Activated T-cell treated with anti-CD3 and anti-CD28 coated beads, Interleukin-2, amount 50 U/mL, for 24 hours (primary cell): ENCODE results near the gene PRR33.

Experiments used
- DNase-seq: peaks from one replicate; pipeline ENCODE4 v3.0.0-alpha.2; 2020
- H3K27ac Mint-ChIP-seq: 2 replicates; pipeline ENCODE4 v1.8.0; 2020; ENCODE audit warnings: mild to moderate bottlenecking, mixed read lengths
- H3K27me3 Mint-ChIP-seq: 2 replicates; pipeline ENCODE4 v1.8.0; 2020; ENCODE audit warnings: mixed read lengths
- H3K36me3 Mint-ChIP-seq: 2 replicates; pipeline ENCODE4 v1.8.0; 2020; ENCODE audit warnings: low read depth, mixed read lengths
- H3K4me1 Mint-ChIP-seq: 2 replicates; pipeline ENCODE4 v1.8.0; 2020; ENCODE audit warnings: low read depth, mixed read lengths
- H3K4me3 Mint-ChIP-seq: 2 replicates; pipeline ENCODE4 v1.8.0; 2020; ENCODE audit warnings: mild to moderate bottlenecking, moderate library complexity, mixed read lengths
- H3K9me3 Mint-ChIP-seq: 2 replicates; pipeline ENCODE4 v1.8.0; 2020; ENCODE audit warnings: mixed read lengths

The PRR33 gene

DNA sequence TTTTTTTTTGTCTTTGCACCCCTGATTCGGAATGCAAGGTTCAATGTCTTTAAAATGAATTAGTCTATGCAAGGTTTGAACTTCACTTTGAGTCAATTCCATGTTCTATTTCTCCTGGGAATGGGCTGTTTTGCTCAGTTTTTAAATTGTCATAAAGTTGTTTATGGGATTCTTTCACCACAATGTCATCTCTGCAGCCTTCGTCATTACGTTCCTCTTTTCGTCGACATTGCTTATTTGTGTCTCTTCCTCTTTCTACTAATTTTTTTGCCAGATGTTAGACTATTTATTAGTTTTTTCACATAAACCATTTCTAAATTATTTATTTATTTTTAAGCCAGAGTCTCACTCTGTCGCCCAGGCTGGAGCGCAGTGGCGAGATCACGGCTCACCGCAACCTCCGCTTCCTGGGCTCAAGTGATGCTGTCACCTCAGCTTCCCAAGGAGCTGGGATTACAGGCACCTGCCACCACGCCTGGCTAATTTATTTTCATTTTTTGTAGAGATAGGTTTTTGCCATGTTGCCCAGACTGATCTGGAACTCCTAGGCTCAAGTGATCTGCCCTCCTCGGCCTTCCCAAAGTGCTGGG lies 20.7 kb upstream of the PRR33 start:
- peaks cover 9% of the 10 kb centered on the region for H3K4me1 Mint-ChIP-seq
- H3K27ac Mint-ChIP-seq = no peak overlapping the region
- H3K4me3 Mint-ChIP-seq = no peak overlapping the region
- H3K9me3 Mint-ChIP-seq = no peaks in the 10 kb centered on the region
- peaks cover 7% of the 10 kb centered on the region for H3K27me3 Mint-ChIP-seq
- no peak for DNase-seq
- H3K36me3 Mint-ChIP-seq = no peaks in the 10 kb centered on the region

- H3K27ac Mint-ChIP-seq = no peak overlapping the region
- DNase-seq = no peak
- H3K9me3 Mint-ChIP-seq = no peaks in the 10 kb centered on the region
- no peak overlapping the region for H3K4me3 Mint-ChIP-seq
- H3K36me3 Mint-ChIP-seq = no peaks in the 10 kb centered on the region
- no peaks in the 10 kb centered on the region for H3K4me1 Mint-ChIP-seq
- H3K27me3 Mint-ChIP-seq = no peaks in the 10 kb centered on the region
Observed at GRCh38 chr11:1909524-1909923, 17.8 kb upstream of the PRR33 start.

GRCh38 chr11:1908618-1909017 lies 16.9 kb upstream of the PRR33 start:
- no peaks in the 10 kb centered on the region for H3K9me3 Mint-ChIP-seq
- H3K4me3 Mint-ChIP-seq = no peak overlapping the region
- no peaks in the 10 kb centered on the region for H3K4me1 Mint-ChIP-seq
- no peak overlapping the region for H3K27ac Mint-ChIP-seq
- H3K36me3 Mint-ChIP-seq = no peaks in the 10 kb centered on the region
- DNase-seq = no peak
- no peaks in the 10 kb centered on the region for H3K27me3 Mint-ChIP-seq

DNA sequence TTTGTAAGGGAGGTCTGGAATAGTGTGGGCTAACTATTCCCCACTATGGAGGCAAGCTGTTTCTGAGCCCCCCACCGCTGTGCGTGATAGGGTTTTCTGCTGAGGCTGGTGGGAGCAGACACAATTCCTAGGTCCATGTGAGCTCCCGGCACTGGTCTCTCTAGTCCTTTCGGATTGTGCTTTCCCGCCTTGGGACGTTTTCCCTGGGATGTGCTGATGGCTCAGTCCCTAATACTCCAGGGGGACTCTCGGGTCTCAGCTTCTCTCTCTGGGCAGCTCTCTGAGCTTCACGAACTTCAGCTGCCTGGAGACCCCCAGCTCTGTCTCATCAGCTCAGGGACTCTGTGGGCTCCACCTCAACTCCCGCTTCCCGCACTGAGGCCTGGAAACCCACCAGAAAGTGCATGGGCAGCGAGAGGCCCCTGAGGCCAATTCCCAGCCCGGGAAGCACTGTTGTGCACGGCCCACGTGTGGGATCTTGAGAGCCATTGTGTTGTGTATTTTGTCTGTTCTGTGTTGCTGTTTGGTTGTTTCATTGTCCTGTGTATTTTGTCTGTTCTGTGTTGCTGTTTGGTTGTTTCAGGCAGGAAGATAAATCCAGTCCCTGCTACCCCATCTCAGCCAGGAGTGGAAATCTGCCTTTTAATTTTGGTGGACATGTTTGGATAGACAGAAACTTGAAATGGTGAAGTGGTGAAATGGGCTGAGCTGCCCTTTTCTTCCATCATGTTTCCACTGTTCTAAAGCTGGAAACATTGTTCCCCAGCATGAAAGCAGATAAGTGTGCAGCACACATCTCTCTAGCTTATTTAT lies 15.1 kb upstream of the PRR33 start:
- DNase-seq = no peak
- H3K4me3 Mint-ChIP-seq = no peak overlapping the region
- H3K36me3 Mint-ChIP-seq = no peaks in the 10 kb centered on the region
- H3K27me3 Mint-ChIP-seq = no peaks in the 10 kb centered on the region
- H3K9me3 Mint-ChIP-seq = no peaks in the 10 kb centered on the region
- H3K27ac Mint-ChIP-seq = no peak overlapping the region
- H3K4me1 Mint-ChIP-seq = no peaks in the 10 kb centered on the region

DNA sequence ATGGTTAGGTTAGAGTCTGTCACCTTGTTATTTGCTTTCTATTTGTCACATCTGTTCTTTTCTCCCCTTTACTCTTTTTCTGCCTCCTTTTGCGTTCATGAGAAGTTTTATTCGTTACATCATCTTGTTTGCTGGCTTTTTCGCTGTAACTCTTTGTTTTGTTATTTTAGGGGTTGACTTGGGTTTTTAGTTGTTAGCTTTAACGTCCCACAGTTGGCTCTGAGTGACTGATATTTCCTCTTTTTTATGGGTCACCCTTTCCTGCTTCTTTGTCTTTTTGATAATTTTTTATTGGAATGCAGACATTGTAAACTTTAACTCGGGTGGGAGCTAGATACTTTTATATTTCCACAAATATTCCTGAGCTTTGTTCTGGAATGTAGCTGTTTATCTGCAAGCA lies 14.5 kb upstream of the PRR33 start:
- no peaks in the 10 kb centered on the region for H3K36me3 Mint-ChIP-seq
- H3K27ac Mint-ChIP-seq = no peak overlapping the region
- no peaks in the 10 kb centered on the region for H3K4me1 Mint-ChIP-seq
- H3K9me3 Mint-ChIP-seq = no peaks in the 10 kb centered on the region
- no peak overlapping the region for H3K4me3 Mint-ChIP-seq
- H3K27me3 Mint-ChIP-seq = no peaks in the 10 kb centered on the region
- no peak for DNase-seq

DNA sequence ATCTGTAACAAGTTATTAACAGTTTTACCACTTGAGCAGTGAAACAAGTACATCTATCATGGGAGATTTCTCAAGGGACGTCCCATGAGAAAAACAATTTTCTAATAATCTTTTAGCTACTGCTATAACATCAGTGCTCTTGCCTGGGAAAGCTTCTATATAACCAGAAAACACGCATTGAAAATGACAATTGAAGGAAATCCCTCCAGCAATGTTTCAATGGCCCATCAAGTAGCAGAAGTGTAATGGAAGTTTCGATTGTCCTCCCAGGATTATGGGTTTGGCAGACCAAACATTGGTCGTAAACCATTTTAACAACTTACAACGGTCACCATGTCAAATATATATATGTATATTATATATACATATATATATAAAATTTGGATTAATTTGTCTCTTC lies 8.0 kb upstream of the PRR33 start:
- H3K36me3 Mint-ChIP-seq = no peaks in the 10 kb centered on the region
- peaks cover 7% of the 10 kb centered on the region for H3K27me3 Mint-ChIP-seq
- no peak for DNase-seq
- H3K9me3 Mint-ChIP-seq = no peaks in the 10 kb centered on the region
- no peaks in the 10 kb centered on the region for H3K4me1 Mint-ChIP-seq
- no peak overlapping the region for H3K27ac Mint-ChIP-seq
- no peak overlapping the region for H3K4me3 Mint-ChIP-seq

DNA sequence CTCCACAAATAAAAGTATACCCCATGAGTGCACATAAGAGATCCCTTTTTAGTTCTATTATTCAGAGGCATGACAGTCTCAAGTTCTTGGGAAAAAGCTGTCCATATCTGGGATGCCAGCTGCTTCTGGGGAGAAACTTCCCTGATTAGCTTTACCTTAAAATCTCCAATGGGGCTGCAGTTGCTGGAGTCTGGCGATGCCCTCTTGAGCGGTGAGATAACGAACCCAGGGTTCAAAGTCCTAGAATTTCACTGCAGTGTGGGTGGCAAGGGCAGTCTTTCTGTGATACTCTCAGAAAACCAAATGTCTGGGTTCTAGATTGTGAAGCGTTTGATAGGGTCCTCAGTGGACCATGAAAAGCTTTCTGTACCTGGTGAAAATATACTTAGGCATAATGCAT lies 7.4 kb upstream of the PRR33 start:
- Mint-ChIP-seq H3K9me3 (no peaks in the 10 kb centered on the region), H3K27ac (no peak overlapping the region), H3K4me3 (no peak overlapping the region), H3K4me1 (no peaks in the 10 kb centered on the region), H3K36me3 (no peaks in the 10 kb centered on the region), H3K27me3 (peaks cover 7% of the 10 kb centered on the region)
- DNase-seq = no peak

DNA sequence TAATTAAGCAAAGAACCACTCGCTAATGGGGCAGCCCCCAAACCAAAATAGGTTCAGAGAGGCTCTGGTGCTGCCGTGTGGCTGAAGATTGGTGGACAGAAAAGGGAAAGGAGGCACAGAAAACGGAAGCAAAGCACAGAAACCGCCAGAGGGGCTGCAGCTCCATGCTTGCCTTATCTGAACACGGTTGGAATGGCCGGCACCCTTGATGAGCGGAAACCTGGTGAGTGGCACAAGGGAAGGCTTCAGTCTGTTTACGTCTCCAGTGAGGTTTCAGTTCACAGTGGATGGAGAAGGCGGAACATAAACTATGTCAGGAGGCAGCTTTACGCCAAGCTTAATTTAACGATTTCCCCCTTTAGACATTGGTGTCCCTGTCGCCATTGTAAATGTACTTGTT lies 5.2 kb upstream of the PRR33 start:
- Mint-ChIP-seq H3K27me3 (peaks cover 7% of the 10 kb centered on the region), H3K27ac (no peak overlapping the region), H3K36me3 (peaks cover 4% of the 10 kb centered on the region), H3K4me1 (peaks cover 9% of the 10 kb centered on the region), H3K9me3 (no peaks in the 10 kb centered on the region), H3K4me3 (no peak overlapping the region)
- DNase-seq = no peak

GRCh38 chr11:1896468-1896867 lies 4.8 kb upstream of the PRR33 start:
- H3K36me3 Mint-ChIP-seq = peaks cover 5% of the 10 kb centered on the region
- H3K4me1 Mint-ChIP-seq = peaks cover 10% of the 10 kb centered on the region
- H3K4me3 Mint-ChIP-seq = no peak overlapping the region
- DNase-seq = no peak
- no peaks in the 10 kb centered on the region for H3K9me3 Mint-ChIP-seq
- peaks cover 7% of the 10 kb centered on the region for H3K27me3 Mint-ChIP-seq
- no peak overlapping the region for H3K27ac Mint-ChIP-seq

DNA sequence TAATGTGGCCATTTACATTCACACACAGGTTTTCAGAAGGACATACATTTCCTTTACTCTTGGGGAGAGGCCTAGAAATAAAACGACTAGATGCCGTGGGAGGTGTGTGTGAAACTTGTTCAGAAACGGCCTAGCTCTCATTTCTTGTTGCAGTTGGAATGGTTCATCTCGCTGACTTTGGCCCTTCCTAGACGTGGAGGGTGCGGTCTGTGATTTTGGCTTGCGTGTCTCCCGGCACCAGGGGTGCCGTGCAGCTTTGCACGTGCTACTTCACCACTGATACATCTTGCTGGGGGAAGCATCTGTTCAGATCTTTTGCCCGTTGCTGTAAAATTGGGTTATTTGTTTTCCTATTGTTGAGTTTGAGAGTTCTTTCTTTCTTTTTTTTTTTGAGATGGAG lies 3.1 kb upstream of the PRR33 start:
- Mint-ChIP-seq H3K27ac (no peak overlapping the region), H3K9me3 (no peaks in the 10 kb centered on the region)

DNA sequence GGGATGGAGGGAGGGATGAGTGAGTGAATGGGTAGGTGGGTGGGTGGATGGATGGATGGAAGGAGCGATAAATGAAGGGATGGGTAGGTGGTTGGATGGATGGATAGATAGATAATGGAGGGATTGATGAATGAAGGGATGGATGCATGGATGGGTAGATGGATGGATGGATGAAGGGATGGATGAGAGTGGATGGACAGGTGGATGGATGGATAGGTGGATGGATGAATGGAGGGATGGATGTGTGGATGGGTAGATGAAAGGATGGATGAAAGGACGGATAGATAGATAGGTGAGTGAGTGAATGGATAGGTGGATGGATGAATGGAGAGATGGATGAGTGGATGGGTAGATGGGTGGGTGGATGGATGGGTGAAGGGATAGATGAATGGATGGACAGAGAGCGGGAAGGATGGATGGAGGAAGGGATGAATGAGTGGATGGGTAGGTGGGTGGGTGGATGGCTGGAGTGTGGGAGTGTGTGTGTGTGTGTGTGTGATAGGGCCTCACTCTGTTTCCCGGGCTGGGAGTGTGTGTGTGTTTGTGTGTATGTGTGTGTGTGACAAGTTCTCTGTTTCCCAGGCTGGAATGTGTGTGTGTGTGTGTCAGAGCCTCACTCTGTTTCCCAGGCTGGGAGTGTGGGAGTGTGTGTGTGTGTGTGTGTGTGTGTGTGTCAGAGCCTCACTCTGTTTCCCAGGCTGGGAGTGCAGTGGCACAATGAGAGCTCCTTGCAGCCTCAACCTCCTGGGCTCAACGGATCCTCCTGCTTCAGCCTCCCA lies 2.1 kb upstream of the PRR33 start:
- no peak for DNase-seq
- Mint-ChIP-seq H3K27me3 (no peaks in the 10 kb centered on the region), H3K9me3 (no peaks in the 10 kb centered on the region), H3K4me3 (no peak overlapping the region), H3K27ac (no peak overlapping the region), H3K4me1 (peaks cover 30% of the 10 kb centered on the region), H3K36me3 (peaks cover 8% of the 10 kb centered on the region)

More for the DNA sequence above, 3.1 kb upstream of the PRR33 start:
- peaks cover 7% of the 10 kb centered on the region for H3K36me3 Mint-ChIP-seq
- no peak overlapping the region for H3K4me3 Mint-ChIP-seq
- peaks cover 23% of the 10 kb centered on the region for H3K4me1 Mint-ChIP-seq
- no peak for DNase-seq
- H3K27me3 Mint-ChIP-seq = peaks cover 7% of the 10 kb centered on the region

GRCh38 chr11:1892558-1892957 lies 863 bp upstream of the PRR33 start:
- H3K9me3 Mint-ChIP-seq = no peaks in the 10 kb centered on the region
- no peaks in the 10 kb centered on the region for H3K27me3 Mint-ChIP-seq
- DNase-seq = no peak
- peaks cover 41% of the 10 kb centered on the region for H3K4me1 Mint-ChIP-seq
- H3K36me3 Mint-ChIP-seq = peaks cover 8% of the 10 kb centered on the region
- no peak overlapping the region for H3K4me3 Mint-ChIP-seq
- H3K27ac Mint-ChIP-seq = no peak overlapping the region

DNA sequence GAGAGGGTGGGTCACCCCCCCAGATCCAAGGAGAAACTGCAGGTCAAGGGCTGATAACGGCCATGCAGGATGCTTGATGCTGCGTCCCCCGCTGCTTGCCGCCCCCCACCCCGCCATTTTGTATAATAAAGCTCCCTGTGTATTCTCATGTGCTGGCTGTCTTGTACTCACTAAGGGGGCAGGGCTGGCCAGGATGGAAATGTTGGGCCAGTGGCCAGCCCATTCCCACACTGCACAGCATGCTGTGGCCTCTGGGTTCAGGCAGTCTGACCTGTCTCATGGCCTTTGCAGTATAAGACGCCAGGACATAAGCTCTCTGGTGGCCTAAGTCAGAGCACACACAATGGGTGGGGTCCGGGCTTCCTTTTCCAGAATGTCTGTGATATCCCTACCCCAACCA lies 421 bp upstream of the PRR33 start:
- no peak for DNase-seq
- Mint-ChIP-seq H3K27me3 (no peaks in the 10 kb centered on the region), H3K4me1 (peaks cover 41% of the 10 kb centered on the region), H3K36me3 (peaks cover 8% of the 10 kb centered on the region), H3K4me3 (no peak overlapping the region), H3K27ac (no peak overlapping the region), H3K9me3 (no peaks in the 10 kb centered on the region)

GRCh38 chr11:1890856-1891830 lies 552 bp downstream of the PRR33 start:
- Mint-ChIP-seq H3K9me3 (no peaks in the 10 kb centered on the region), H3K27ac (peak overlapping the region; percentile 87), H3K27me3 (no peaks in the 10 kb centered on the region), H3K4me1 (peaks cover 41% of the 10 kb centered on the region), H3K36me3 (peaks cover 8% of the 10 kb centered on the region), H3K4me3 (peak overlapping the region; percentile 75)
- DNase-seq = peak; percentile 64
